HCT116 (cell line): ENCODE data around the gene CD1E. TPM values are rescaled to one million over a fixed set of nuclear protein-coding genes. Genes with fewer than 3 reads are reported as not detected.

Experiments used
- ATAC-seq: fragments of 200-7000 bp; cut with Tn5 transposase; 2 replicates; pipeline ENCODE4 v1.9.1; 2020; ENCODE audit warnings: mild to moderate bottlenecking, moderate library complexity
- BruUV-seq: library from RNA; stranded (reverse); fragments of 400-500 nt; replicated peaks from 2 replicates; lab custom pipeline; 2021; lab: Mats Ljungman, UMichigan
- CTCF ChIA-PET: fragments of 300-600 bp; sonication (Branson Sonifier 250); formaldehyde crosslinking; loops from one replicate; lab custom pipeline; 2021; ENCODE audit warnings: antibody characterized with exemption; lab: Charles Lee
- POLR2A ChIA-PET: fragments of 300-600, 350-600 bp; sonication (Branson Sonifier 250); formaldehyde crosslinking; loops from one replicate; lab custom pipeline; 2021; ENCODE audit warnings: antibody characterized with exemption; lab: Charles Lee
- RAD21 ChIA-PET, 2 experiments: fragments of 300-600 bp; sonication (Branson Sonifier 250); formaldehyde crosslinking; loops; one replicate each; lab custom pipeline; 2023; ENCODE audit warnings: low total read pairs in 2 of 2; ENCODE audit not compliant: uncharacterized antibody in 2 of 2, unreplicated experiment in 2 of 2, low non-redundant PET in 1 of 2; lab: Charles Lee
- DNase-seq: peaks from one replicate; pipeline ENCODE4 v3.0.0-alpha.2; 2010; ENCODE audit warnings: low read depth, low spot score
- H2AFZ ChIP-seq: fragments of 200-600 bp; shearing (Covaris generic), sonication (generic); 2 replicates; pipeline ENCODE4 v1.6.1; 2017; ENCODE audit warnings: low read depth, mixed run types, mixed read lengths, antibody characterized with exemption, low read length; ENCODE audit not compliant: poor library complexity, severe bottlenecking
- H3K27ac ChIP-seq: 2 replicates; pipeline ENCODE4 v1.5.1; 2012; ENCODE audit warnings: low read depth, low read length
- H3K27me3 ChIP-seq: fragments of 200-600 bp; sonication (generic); 2 replicates; pipeline ENCODE4 v1.6.1; 2016; ENCODE audit warnings: mixed run types, low read length, mixed read lengths; ENCODE audit not compliant: insufficient read depth
- H3K36me3 ChIP-seq, 2 experiments: fragments of 200-500 bp in 1 of 2; fragments of 200-600 bp in 1 of 2; sonication (Bioruptor generic) in 1 of 2; sonication (generic) in 1 of 2; 2 replicates each; pipeline versions ENCODE4 v1.5.1 to v1.6.1; 2014 to 2016; ENCODE audit warnings: low read length in 2 of 2, inconsistent platforms in 1 of 2, mixed read lengths in 1 of 2, mixed run types in 1 of 2; ENCODE audit not compliant: insufficient read depth in 2 of 2, control insufficient read depth in 1 of 2
- H3K4me1 ChIP-seq, 2 experiments: fragments of 200-600 bp in 1 of 2; sonication (generic) in 1 of 2; 2 replicates each; pipeline versions ENCODE4 v1.5.1 to v1.6.1; 2012 to 2017; ENCODE audit warnings: low read length in 2 of 2, inconsistent platforms in 1 of 2, mild to moderate bottlenecking in 1 of 2, mixed read lengths in 1 of 2, mixed run types in 1 of 2, moderate library complexity in 1 of 2; ENCODE audit not compliant: insufficient read depth in 2 of 2, control insufficient read depth in 1 of 2
- H3K4me2 ChIP-seq: fragments of 200-600 bp; sonication (generic); 2 replicates; pipeline ENCODE4 v1.6.1; 2017; ENCODE audit warnings: mixed run types, low read length, mixed read lengths
- H3K4me3 ChIP-seq, 2 experiments: fragments of 200-600 bp in 1 of 2; sonication (generic) in 1 of 2; replicated peaks in 1 of 2; 2 replicates each; pipeline ENCODE4 v1.5.1; 2011 to 2016; ENCODE audit warnings: low read length in 2 of 2, control low read depth in 1 of 2, low read depth in 1 of 2, mild to moderate bottlenecking in 1 of 2, mixed read lengths in 1 of 2, mixed run types in 1 of 2
- H3K79me2 ChIP-seq: fragments of 200-600 bp; sonication (generic); 2 replicates; pipeline ENCODE4 v1.6.1; 2017; ENCODE audit warnings: mild to moderate bottlenecking, mixed run types, low read length, moderate library complexity, mixed read lengths; ENCODE audit not compliant: insufficient read depth
- H3K9ac ChIP-seq: fragments of 200-600 bp; sonication (generic); 2 replicates; pipeline ENCODE4 v1.6.1; 2016; ENCODE audit warnings: low read length, mixed read lengths
- H3K9me2 ChIP-seq: fragments of 200-600 bp; sonication (generic), shearing (Covaris generic); 2 replicates; pipeline ENCODE4 v1.6.1; 2017; ENCODE audit warnings: mixed run types, mild to moderate bottlenecking, moderate library complexity; ENCODE audit not compliant: insufficient read depth
- H3K9me3 ChIP-seq, 2 experiments: fragments of 200-500 bp in 1 of 2; fragments of 200-600 bp in 1 of 2; sonication (Bioruptor generic) in 1 of 2; sonication (generic) in 1 of 2; 2 replicates each; pipeline ENCODE4 v1.6.1; 2014 to 2017; ENCODE audit warnings: low read length in 2 of 2, mixed read lengths in 2 of 2, inconsistent platforms in 1 of 2, low read depth in 1 of 2, mild to moderate bottlenecking in 1 of 2, mixed run types in 1 of 2, moderate library complexity in 1 of 2; ENCODE audit not compliant: control insufficient read depth in 1 of 2, insufficient read depth in 1 of 2
- H4K20me1 ChIP-seq: fragments of 200-600 bp; sonication (generic), shearing (Covaris generic); 2 replicates; pipeline ENCODE4 v1.6.1; 2017; ENCODE audit warnings: mixed run types, mild to moderate bottlenecking, moderate library complexity; ENCODE audit not compliant: insufficient read depth
- ATF3 ChIP-seq: IDR thresholded peaks from 2 replicates; pipeline ENCODE4 v1.6.1; 2012
- CBX3 ChIP-seq: IDR thresholded peaks from 2 replicates; pipeline ENCODE4 v1.6.1; 2012; ENCODE audit warnings: low read depth
- EGR1 ChIP-seq: IDR thresholded peaks from 2 replicates; pipeline ENCODE4 v1.6.1; 2012; ENCODE audit warnings: low read depth
- ELF1 ChIP-seq: IDR thresholded peaks from 2 replicates; pipeline ENCODE4 v1.6.1; 2012; ENCODE audit warnings: low read depth, borderline replicate concordance
- FOSL1 ChIP-seq: IDR thresholded peaks from 2 replicates; pipeline ENCODE4 v1.6.1; 2012; ENCODE audit warnings: low read depth
- JUND ChIP-seq: IDR thresholded peaks from 2 replicates; pipeline ENCODE4 v1.6.1; 2012
- POLR2A ChIP-seq: IDR thresholded peaks from 2 replicates; pipeline ENCODE4 v1.7.0; 2011; ENCODE audit warnings: borderline replicate concordance; ENCODE audit not compliant: insufficient read depth, insufficient read length; ENCODE audit errors: extremely low read depth
- POLR2AphosphoS5 ChIP-seq: IDR thresholded peaks from 2 replicates; pipeline ENCODE4 v1.6.1; 2011; ENCODE audit warnings: mild to moderate bottlenecking, low read depth, low read length, moderate library complexity
- RAD21 ChIP-seq: IDR thresholded peaks from 2 replicates; pipeline ENCODE4 v1.6.1; 2012; ENCODE audit warnings: low read depth, mild to moderate bottlenecking
- REST ChIP-seq: IDR thresholded peaks from 2 replicates; pipeline ENCODE4 v1.6.1; 2012; ENCODE audit warnings: low read depth
- SP1 ChIP-seq: IDR thresholded peaks from 2 replicates; pipeline ENCODE4 v1.6.1; 2012; ENCODE audit warnings: low read depth
- TCF7L2 ChIP-seq: IDR thresholded peaks from 2 replicates; pipeline ENCODE4 v1.7.0; 2011; ENCODE audit warnings: borderline replicate concordance, inconsistent platforms; ENCODE audit not compliant: insufficient read depth, insufficient read length; ENCODE audit errors: extremely low read depth
- YY1 ChIP-seq: IDR thresholded peaks from 2 replicates; pipeline ENCODE4 v1.6.1; 2011; ENCODE audit warnings: low read length, low read depth, moderate library complexity, mild to moderate bottlenecking; ENCODE audit not compliant: insufficient replicate concordance; ENCODE audit errors: extremely low read depth
- ZBTB33 ChIP-seq: IDR thresholded peaks from 2 replicates; pipeline ENCODE4 v1.6.1; 2011; ENCODE audit warnings: mild to moderate bottlenecking, low read length, moderate library complexity; ENCODE audit not compliant: insufficient replicate concordance; ENCODE audit errors: extremely low read depth
- ZFX ChIP-seq: fragments of 450-650 bp; IDR thresholded peaks from 2 replicates; pipeline ENCODE4 v1.6.1; 2017
- intact Hi-C: fragments of 100-400 bp; cut with micrococcal nuclease; formaldehyde crosslinking; loops from 2 replicates; pipeline ENCODE4 v1.10.0; 2022
- total RNA-seq: library from RNA; stranded (reverse); gene quantifications from one replicate; pipeline ENCODE4 v1.2.1, GENCODE V29; 2021; ENCODE audit not compliant: unreplicated experiment
- TF ChIP-seq, protein P1 (sequence below): IDR thresholded peaks from 2 replicates; pipeline ENCODE4 v1.6.1; 2012

Gene CD1E
- total RNA-seq, 1 experiment from 2014 or later = not detected

- Histone ChIP-seq H3K9ac (no peak overlapping the region), H3K36me3 (no peaks in the 10 kb centered on the region), H2AFZ (no peak overlapping the region), H3K9me3 (no peaks in the 10 kb centered on the region), H3K79me2 (no peaks in the 10 kb centered on the region), H3K27me3 (no peaks in the 10 kb centered on the region; the same call in 1 of the 2 replicates), H3K4me2 (no peak overlapping the region), H3K4me1 (no peaks in the 10 kb centered on the region), H3K27ac (no peak overlapping the region), H3K9me2 (no peaks in the 10 kb centered on the region), H4K20me1 (no peaks in the 10 kb centered on the region), H3K4me3 (no peak overlapping the region)
- CTCF ChIA-PET = no interaction called here
- POLR2A ChIA-PET = no interaction called here
- no TSS peak for BruUV-seq
- RAD21 ChIA-PET = no interaction called here
- ATAC-seq (no peak), DNase-seq (no peak)
- no peak for TF ChIP-seq ZFX
- no peak for TF ChIP-seq ATF3
- TF ChIP-seq, protein P1, sequence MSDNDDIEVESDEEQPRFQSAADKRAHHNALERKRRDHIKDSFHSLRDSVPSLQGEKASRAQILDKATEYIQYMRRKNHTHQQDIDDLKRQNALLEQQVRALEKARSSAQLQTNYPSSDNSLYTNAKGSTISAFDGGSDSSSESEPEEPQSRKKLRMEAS = no peak
- TF ChIP-seq ELF1 = no peak
- no peak for TF ChIP-seq POLR2A
- no peak for TF ChIP-seq RAD21
- no peak for TF ChIP-seq CBX3
- no peak for TF ChIP-seq REST
- TF ChIP-seq SP1 = no peak
- no peak for TF ChIP-seq POLR2AphosphoS5
- TF ChIP-seq YY1 = no peak
- TF ChIP-seq ZBTB33 = no peak
- no peak for TF ChIP-seq EGR1
- TF ChIP-seq FOSL1 = no peak
- TF ChIP-seq TCF7L2 = no peak
- no peak for TF ChIP-seq JUND
- intact Hi-C loops = no loop called here
These were observed 21.2 kb downstream of the CD1E start for GRCh38 chr1:158374860-158375259.
